ENCODE results near the gene RAPGEF6.

DNA sequence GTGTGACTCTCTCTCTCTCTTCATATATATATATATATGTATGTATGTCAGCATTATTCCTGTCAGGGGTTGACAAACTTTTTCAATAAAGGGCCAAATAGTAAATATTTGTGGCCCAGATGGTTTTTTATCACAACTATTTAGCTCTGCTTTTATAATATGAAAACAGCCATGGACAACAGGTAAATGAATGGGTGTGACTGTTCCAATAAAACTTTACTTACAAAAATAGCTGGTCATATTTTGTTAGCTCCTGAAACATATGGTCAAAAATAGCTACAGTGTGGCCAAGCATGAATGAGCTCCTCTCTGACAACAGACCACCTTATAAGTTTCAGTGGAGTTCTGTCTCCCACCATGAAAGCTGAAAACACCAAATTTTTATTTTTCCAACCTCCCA, 21.6 kb downstream of the RAPGEF6 start:
- TF ChIP-seq, protein P1, sequence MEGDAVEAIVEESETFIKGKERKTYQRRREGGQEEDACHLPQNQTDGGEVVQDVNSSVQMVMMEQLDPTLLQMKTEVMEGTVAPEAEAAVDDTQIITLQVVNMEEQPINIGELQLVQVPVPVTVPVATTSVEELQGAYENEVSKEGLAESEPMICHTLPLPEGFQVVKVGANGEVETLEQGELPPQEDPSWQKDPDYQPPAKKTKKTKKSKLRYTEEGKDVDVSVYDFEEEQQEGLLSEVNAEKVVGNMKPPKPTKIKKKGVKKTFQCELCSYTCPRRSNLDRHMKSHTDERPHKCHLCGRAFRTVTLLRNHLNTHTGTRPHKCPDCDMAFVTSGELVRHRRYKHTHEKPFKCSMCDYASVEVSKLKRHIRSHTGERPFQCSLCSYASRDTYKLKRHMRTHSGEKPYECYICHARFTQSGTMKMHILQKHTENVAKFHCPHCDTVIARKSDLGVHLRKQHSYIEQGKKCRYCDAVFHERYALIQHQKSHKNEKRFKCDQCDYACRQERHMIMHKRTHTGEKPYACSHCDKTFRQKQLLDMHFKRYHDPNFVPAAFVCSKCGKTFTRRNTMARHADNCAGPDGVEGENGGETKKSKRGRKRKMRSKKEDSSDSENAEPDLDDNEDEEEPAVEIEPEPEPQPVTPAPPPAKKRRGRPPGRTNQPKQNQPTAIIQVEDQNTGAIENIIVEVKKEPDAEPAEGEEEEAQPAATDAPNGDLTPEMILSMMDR (IDR thresholded peaks at IDR 0.05 in 2 of 3, conservative IDR thresholded peaks at IDR 0.05 in 1 of 3; ENCODE audit: insufficient read depth in 2 of 3, low read depth in 1 of 3, low read length in 3 of 3) = no peak
- no peak for TF ChIP-seq TFAM (CRISPR knock-in tag; conservative IDR thresholded peaks at IDR 0.05)
- TF ChIP-seq ARID1B (IDR thresholded peaks at IDR 0.05) = no peak
- TF ChIP-seq POLR2A (conservative IDR thresholded peaks at IDR 0.05) = no peak
- TF ChIP-seq, protein P2, sequence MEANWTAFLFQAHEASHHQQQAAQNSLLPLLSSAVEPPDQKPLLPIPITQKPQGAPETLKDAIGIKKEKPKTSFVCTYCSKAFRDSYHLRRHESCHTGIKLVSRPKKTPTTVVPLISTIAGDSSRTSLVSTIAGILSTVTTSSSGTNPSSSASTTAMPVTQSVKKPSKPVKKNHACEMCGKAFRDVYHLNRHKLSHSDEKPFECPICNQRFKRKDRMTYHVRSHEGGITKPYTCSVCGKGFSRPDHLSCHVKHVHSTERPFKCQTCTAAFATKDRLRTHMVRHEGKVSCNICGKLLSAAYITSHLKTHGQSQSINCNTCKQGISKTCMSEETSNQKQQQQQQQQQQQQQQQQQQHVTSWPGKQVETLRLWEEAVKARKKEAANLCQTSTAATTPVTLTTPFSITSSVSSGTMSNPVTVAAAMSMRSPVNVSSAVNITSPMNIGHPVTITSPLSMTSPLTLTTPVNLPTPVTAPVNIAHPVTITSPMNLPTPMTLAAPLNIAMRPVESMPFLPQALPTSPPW (CRISPR knock-in tag; IDR thresholded peaks at IDR 0.05) = no peak

Data from K562 (cell line).